Vagina (tissue), 2 donors: Measurements from ENCODE around the gene MRPS12. TPM values are rescaled to one million over a fixed set of nuclear protein-coding genes. Genes with fewer than 3 reads are reported as not detected.

ENCODE experiments used
- DNase-seq, 2 donors: peaks; one replicate each; pipeline ENCODE4 v3.0.0-alpha.2; 2017; ENCODE audit errors: extremely low spot score in 2 of 2
- H3K27ac ChIP-seq: fragments of 200-600 bp; sonication (generic); one replicate; pipeline ENCODE4 v1.5.1; 2019
- H3K27me3 ChIP-seq: fragments of 200-600 bp; sonication (generic); one replicate; pipeline ENCODE4 v1.5.1; 2019
- H3K36me3 ChIP-seq, 2 donors: fragments of 200-600 bp; sonication (generic); one replicate each; pipeline ENCODE4 v1.5.1; 2017 to 2019
- H3K4me1 ChIP-seq: fragments of 200-600 bp; sonication (generic); one replicate; pipeline ENCODE4 v1.5.1; 2019
- H3K4me3 ChIP-seq, 2 donors: fragments of 200-600 bp; sonication (generic); 1 replicate in 1 of 2; 2 replicates in 1 of 2; pipeline ENCODE4 v1.5.1; 2016 to 2019
- H3K9me3 ChIP-seq: fragments of 200-600 bp; sonication (generic); one replicate; pipeline ENCODE4 v1.5.1; 2019
- CTCF ChIP-seq, 3 experiments: fragments of 450-650 bp in 2 of 3; fragments of 200-600 bp in 1 of 3; sonication (generic) in 1 of 3; IDR thresholded peaks; one replicate each; pipeline ENCODE4 v1.5.1; 2017 to 2019; ENCODE audit warnings: antibody characterized with exemption in 3 of 3, mild to moderate bottlenecking in 2 of 3, moderate library complexity in 2 of 3
- POLR2A ChIP-seq, 2 donors: fragments of 450-650 bp; IDR thresholded peaks; one replicate each; pipeline ENCODE4 v1.6.1; 2017; ENCODE audit warnings: antibody characterized with exemption in 2 of 2, mild to moderate bottlenecking in 2 of 2, moderate library complexity in 2 of 2
- POLR2AphosphoS5 ChIP-seq, 2 donors: sonication (generic); formaldehyde crosslinking; IDR thresholded peaks; one replicate each; pipeline ENCODE4 v1.9.0; 2017; ENCODE audit warnings: antibody characterized with exemption in 2 of 2, mild to moderate bottlenecking in 2 of 2, low read depth in 1 of 2; ENCODE audit not compliant: insufficient read depth in 1 of 2
- intact Hi-C: fragments of 100-400 bp; cut with DNase I; formaldehyde crosslinking; loops from one replicate; pipeline ENCODE4 v1.15.1; 2023
- total RNA-seq: library from RNA; depleted of rRNA; stranded (reverse); fragments of >200 nt; gene quantifications from one replicate; pipeline ENCODE4 v1.2.3, GENCODE V29; 2016

Gene MRPS12
- total RNA-seq, 1 donor from 2014 or later = 44.7 TPM

GRCh38 chr19:38980583-38981374 lies 50.0 kb downstream of the MRPS12 start:
- Histone ChIP-seq H3K27ac (no peak overlapping the region), H3K36me3 (no peaks in the 10 kb centered on the region), H3K4me1 (peaks cover 8% of the 10 kb centered on the region), H3K27me3 (no peaks in the 10 kb centered on the region), H3K9me3 (no peaks in the 10 kb centered on the region), H3K4me3 (no peak overlapping the region)
- DNase-seq = no peak
- TF ChIP-seq POLR2A (IDR thresholded peaks at IDR 0.05) = no peak
- no peak for TF ChIP-seq CTCF (IDR thresholded peaks at IDR 0.05)
- TF ChIP-seq POLR2AphosphoS5 (IDR thresholded peaks at IDR 0.05; ENCODE audit: insufficient read depth in 1 of 2, low read depth in 1 of 2) = no peak
- intact Hi-C loops = no loop called here

Other genes with a start within 250 kb of the MRPS12 start
- 9.6 TPM for gene CAPN12, start 186.5 kb upstream of the MRPS12 start, total RNA-seq
- 269 TPM for gene LGALS7, start 157.4 kb upstream of the MRPS12 start, total RNA-seq
- gene LGALS7B, start 141.7 kb upstream of the MRPS12 start, total RNA-seq = 760 TPM
- not detected for gene LGALS4, start 118.0 kb upstream of the MRPS12 start, total RNA-seq
- 158 TPM for gene ECH1, start 99.2 kb upstream of the MRPS12 start, total RNA-seq
- gene HNRNPL, start 81.0 kb upstream of the MRPS12 start, total RNA-seq = 190 TPM
- gene RINL, start 52.7 kb upstream of the MRPS12 start, total RNA-seq = 7.4 TPM
- 51.6 TPM for gene SIRT2, start 31.3 kb upstream of the MRPS12 start, total RNA-seq
- 16.7 TPM for gene NFKBIB, start 31.0 kb upstream of the MRPS12 start, total RNA-seq
- gene CCER2, start 18.8 kb upstream of the MRPS12 start, total RNA-seq = not detected
- 26.3 TPM for gene SARS2, start 181 bp upstream of the MRPS12 start, total RNA-seq
- 44.0 TPM for gene FBXO17, start 44.8 kb downstream of the MRPS12 start, total RNA-seq
- 3.7 TPM for gene FBXO27, start 101.6 kb downstream of the MRPS12 start, total RNA-seq
- not detected for gene ACP7, start 153.4 kb downstream of the MRPS12 start, total RNA-seq
- gene PAK4, start 194.8 kb downstream of the MRPS12 start, total RNA-seq = 19.4 TPM